ENCODE data around the gene PRR32.
"Not testable (repeated sequence)": the region's sequence is repeated elsewhere in the genome, so short reads cannot be mapped to it uniquely, and the experiment has no call there.

Gene PRR32, protein sequence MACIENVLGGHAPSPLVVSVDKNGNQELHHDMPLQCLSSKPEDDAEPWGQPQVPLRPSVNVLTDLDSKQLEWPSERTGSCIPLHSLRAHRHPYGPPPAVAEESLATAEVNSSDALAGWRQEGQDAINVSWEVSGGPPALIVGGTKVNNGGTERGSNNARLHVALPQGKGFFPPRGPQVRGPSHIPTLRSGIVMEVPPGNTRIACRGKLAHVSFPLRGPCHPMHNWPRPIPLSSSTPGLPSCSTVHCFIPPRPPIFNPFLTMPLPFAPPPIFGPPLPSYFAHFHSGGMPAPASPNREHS

DNA sequence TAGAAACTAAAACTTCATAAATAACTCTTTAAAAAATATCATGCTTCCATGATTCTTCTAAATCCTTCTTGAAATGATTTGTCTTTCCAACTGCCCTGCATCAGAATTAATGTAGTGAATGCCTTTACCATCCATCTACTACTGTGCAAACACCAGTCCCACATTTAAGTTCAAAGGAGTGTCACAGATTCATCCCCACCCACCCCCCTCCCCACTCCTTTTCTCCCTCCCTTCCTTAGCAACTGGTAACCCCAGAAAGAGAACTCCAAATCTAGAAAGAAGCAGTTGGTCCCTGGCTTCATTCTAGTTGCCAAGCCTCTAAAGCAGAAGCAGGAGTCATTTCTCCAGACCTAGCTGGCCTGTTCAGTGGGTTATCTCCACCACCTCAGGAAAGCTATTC is at the start of gene PRR32:
PRR32 (plus strand) TSS at position 301 of the 400 bp plus-strand sequence. CDS start 115 bp downstream, outside the sequence.
- no peak for DNase-seq

DNA sequence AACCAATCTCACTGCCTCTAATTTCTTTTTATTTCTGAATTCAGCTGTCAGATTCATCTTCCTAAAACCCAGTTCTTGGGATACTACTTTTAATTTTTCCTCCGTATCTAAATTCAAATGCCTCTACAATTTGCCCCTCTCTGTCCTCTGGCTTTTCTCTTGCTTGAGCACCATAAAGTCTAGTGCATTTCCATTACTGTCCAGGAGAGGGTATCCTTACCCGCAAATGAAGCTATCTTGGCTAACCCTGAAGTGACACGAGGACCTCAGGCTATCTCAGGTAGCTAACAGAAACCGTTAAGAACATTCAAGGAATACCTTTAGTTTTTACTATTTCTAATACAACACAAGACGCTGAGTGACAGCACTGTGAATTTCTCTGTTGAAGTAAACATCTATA is 49.4 kb upstream of the PRR32 start:
- no peak for DNase-seq

DNA sequence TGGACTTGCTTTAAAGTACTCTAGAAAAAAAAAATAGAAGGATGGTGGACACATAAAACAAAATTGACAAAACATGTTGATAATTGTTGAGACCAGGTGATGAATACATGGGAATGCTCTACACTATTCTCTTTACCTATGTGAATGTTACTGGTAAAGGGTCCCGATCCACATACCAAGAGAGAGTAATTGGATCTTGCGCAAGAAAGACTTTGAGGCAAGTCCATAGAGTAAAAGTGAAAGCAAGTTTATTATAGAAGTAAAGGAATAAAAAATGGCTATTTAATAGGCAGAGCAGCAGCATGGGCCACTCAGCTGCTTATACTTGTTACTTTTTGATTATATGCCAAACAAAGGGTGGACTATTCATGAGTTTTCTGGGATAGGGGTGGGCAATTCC is 34.0 kb upstream of the PRR32 start:
- DNase-seq: no peak

DNA sequence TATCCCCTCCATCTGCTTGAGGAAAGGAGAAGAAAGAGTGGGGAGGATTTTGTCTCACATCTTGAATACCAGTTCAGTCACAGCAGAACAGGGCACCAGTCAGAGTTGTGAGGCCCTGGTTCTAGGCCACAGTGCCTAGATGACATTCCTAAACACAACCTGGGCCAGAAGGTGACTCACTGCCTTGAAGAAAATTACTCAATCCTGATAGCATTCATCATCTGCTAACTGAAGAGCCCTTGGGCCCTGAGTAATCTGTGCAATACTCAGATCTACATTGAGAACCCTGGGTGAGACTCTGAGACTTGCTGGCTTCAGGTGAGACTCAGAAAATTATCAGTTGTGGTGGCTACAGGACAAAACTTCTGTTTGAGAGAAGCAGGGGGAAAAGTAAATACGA is 20.5 kb upstream of the PRR32 start:
- no peak for DNase-seq

DNA sequence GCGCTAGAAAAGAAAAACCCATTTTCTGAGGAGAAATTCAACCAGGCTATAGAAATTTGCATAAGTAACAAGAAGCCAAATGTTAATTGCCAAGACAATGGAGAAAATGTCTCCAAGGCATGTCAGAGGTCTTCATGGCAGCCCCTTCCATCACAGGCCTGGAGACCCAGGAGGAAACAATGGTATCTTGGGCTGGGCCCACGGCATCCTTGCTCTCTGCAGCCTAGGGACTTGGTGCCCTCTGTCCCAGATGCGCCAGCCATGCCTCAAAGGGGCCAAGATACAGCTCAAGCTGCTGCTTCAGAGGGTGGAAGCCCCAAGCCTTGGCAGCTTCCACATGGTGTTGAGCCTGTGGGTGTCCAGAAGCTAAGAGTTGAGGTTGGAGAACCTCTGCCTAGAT is 12.7 kb upstream of the PRR32 start:
- DNase-seq: not testable (repeated sequence)

DNA sequence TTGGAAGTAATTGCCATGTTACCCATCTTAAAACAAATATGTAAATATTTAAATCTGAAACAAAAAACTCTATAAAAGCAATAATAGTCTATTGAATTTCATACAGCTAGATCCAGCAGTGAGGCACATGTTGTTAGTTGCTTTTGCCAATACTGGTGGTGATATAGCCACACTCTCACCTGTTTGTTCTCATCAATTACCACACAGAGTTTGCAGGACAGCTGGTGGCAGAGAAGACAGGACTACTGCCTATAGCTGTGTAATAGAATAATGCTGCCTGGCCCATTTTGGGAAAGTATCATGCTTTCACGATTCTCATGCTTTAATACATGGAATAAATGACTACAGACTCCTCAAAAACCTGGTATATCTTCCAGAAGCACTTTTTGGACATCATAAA is 3.7 kb upstream of the PRR32 start:
- no peak for DNase-seq

DNA sequence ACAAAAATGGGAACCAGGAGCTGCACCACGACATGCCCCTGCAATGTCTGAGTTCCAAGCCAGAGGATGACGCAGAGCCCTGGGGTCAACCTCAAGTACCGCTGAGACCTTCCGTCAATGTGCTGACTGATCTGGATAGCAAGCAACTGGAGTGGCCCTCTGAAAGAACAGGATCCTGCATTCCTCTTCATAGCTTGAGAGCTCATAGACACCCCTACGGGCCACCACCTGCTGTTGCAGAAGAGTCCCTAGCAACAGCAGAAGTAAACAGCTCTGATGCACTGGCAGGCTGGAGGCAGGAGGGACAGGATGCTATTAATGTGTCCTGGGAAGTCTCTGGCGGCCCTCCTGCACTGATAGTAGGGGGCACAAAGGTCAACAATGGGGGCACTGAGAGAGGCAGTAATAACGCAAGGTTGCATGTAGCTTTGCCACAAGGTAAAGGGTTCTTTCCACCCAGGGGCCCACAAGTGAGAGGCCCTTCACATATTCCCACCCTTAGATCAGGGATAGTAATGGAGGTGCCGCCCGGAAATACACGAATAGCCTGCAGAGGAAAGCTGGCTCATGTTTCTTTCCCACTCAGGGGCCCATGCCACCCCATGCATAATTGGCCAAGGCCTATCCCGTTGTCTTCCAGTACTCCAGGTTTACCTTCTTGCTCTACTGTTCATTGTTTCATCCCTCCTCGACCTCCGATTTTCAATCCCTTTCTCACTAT is 1.3 kb downstream of the PRR32 start:
- DNase-seq: no peak

DNA sequence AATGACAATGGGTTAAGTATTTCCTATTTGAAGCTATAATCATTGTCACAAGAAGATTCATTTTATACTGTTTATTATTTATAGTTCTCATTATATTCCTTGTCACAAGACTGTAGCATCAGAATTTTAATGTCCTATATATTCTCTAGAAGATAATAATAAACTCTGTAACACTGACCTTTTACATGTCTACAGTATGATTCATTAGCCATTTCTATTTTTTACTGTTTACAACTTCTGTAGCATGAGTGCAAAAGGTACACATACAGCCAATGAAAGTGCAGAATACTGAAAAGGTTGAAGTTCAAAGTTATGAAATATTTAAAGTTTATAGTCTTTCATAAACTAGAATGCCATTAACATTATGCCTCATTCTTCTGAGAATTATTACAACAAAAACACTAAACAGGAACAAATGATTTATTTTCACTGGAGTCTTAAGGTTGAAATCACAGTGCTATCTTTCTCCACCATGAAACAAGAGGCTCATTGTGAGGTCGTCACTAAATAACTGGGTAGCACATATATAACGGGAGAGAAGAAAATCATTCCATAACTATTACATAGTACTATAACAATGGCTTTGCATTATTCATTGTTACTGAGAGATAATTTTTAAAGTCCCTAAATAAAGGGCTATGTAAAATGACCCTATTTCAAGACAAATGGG is 4.9 kb downstream of the PRR32 start:
- DNase-seq: no peak

DNA sequence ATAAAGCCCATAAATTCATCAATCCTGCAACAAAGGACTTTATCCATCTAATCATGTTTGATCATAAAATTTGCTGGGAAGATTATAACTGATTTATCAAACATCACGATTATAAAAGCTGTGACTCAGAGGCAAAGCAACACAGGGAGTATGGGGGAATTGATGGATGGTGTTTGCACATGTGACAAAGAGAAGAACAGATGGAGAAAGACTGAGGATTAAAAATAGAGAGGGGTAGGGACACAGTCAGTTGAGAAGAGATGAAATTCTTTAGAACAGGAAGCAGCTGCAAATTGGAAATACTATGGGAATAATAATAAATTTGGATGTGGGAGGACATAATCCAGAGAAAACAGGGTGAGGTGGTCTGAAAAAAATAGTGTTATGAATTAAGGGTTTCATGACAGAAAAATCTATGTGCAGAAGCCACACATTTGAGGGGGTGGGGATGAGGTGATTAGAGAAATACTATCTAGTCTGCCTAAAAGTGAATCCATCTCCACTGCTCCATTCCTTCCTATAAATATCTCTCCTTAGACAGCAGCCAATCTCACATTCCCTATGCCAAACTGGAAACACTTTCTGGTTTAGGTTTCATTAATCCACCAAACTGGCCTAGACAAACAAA is 6.2 kb downstream of the PRR32 start:
- DNase-seq: no peak

DNA sequence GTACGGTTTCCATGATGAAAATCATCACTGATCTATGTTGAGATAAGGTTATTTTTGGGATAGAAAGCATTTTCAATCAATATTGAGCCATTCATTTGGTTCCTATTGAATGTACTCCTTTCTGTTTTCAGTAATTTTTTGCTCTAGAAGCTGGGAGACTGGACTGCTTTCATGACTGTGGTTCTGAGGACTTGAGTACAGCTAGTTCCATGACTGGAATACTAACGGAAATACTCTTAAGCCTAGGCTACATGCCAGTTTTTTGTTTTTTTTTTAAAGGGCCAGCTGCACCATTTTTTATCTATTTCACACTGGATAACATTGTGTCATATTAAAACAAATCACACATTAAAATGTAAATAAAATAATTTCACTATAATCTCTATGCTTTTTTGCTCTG is 16.7 kb downstream of the PRR32 start:
- no peak for DNase-seq

DNA sequence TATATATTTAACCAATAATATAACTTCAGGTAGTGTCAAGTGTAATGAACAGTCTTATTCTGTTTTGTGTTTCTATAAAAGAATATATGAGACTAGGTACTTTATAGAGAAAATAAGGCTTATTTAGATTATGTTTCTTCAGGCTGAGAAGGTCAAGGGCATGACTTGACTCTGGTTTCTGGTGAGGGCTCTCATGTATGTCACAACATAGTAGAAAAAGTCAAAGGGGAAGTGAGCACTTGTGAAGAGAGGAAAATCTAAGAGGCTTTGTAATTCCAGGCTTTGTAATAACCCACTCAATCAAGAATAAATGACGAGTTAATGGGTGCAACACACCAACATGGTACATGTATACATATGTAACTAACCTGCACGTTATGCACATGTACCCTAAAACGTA is 27.6 kb downstream of the PRR32 start:
- DNase-seq: no peak

DNA sequence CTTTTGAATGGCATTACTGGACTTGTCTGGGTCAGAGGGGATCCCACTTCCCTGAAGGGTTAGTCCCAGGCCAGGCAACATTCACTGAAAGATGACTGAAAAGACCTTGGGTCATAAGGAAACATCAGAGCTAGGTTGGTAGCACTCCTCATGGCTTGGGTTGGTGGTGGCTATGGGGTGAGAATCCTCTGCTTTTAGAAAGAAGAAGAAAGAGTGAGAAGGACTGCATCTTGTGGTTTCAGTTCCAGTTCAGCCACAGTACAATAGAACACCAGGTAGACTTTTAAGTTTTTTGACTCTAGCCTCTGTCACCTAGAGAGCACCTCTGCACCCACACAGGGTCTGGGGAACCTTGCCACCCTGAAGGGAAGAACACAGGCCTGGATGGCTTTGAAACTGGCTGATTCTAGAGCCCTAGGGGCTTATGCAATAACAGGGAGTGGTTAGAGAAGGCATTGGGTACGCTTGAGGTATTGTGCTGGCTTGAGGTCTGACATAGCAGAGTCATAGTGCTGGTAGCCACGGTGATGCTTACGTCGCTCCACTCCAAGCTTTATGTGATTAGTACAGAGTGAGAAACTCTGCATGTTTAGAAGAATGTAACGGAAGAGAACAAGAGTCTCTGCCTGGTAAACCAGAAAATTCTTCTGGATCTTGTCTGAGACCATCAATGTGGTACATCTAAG is 36.5 kb downstream of the PRR32 start:
- DNase-seq: no peak
